ENCODE measurements around the gene SLC12A8. TPM values are rescaled to one million over a fixed set of nuclear protein-coding genes. Genes with fewer than 3 reads are reported as not detected.

The SLC12A8 gene
- polyA plus RNA-seq, 4 donors = 0.81 to 25.4 (median 4.9) TPM

- no peak overlapping the region for H3K27ac ChIP-seq (ENCODE audit: low read depth in 1 of 3, low read length in 2 of 3)
- no peaks in the 10 kb centered on the region for H3K27me3 ChIP-seq (ENCODE audit: control insufficient read depth in 3 of 3, insufficient read depth in 3 of 3, low read length in 3 of 3)
- FAIRE-seq (no peak), DNase-seq (no peak)
- H3K9me3 ChIP-seq (ENCODE audit: control insufficient read depth in 2 of 2, insufficient read depth in 1 of 2, low read depth in 1 of 2, low read length in 1 of 2) = no peaks in the 10 kb centered on the region
- peaks cover 0 to 4% (median 0%) of the 10 kb centered on the region in 3 donors for H3K36me3 ChIP-seq (ENCODE audit: control insufficient read depth in 3 of 3, insufficient read depth in 2 of 3, low read depth in 1 of 3, low read length in 3 of 3)
- no peaks in the 10 kb centered on the region for H3K4me1 ChIP-seq (ENCODE audit: control insufficient read depth in 3 of 3, insufficient read depth in 2 of 3, low read depth in 1 of 3, low read length in 2 of 3)
- 96 to 99% (median 96%) methylated on average over 7 of the region's 7 CpGs for WGBS, 3 donors
- no peak overlapping the region for H3K4me3 ChIP-seq (ENCODE audit: low read depth in 1 of 3, low read length in 3 of 3)
These were observed 142.4 kb downstream of the SLC12A8 start for GRCh38 chr3:125069968-125070745.

DNA sequence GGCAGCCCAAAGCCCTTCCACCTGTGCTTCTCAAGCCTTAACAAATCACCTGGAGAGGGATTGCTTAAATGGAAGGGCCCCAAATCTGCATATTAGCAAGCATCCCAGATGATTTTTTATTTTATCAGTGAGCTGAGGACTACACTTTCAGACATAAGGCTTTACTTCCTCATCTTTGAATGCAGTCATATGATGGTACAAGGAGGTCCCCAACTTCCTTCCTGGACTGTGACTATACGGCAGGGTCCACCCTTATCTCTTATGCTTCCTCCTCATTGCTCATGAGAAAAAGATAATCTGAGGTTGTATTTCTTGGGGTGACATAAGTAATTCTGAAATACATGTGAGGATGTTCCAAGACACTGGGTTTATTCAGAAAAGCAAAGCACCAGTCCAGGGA is 143.1 kb downstream of the SLC12A8 start:
- H3K36me3 ChIP-seq (ENCODE audit: control insufficient read depth in 3 of 3, insufficient read depth in 2 of 3, low read depth in 1 of 3, low read length in 3 of 3) = no peaks in the 10 kb centered on the region
- DNase-seq (no peak), FAIRE-seq (no peak)
- WGBS, 3 donors = 9 to 33% (median 29%) methylated on average over 1 of the region's 1 CpG
- H3K4me1 ChIP-seq (ENCODE audit: control insufficient read depth in 3 of 3, insufficient read depth in 2 of 3, low read depth in 1 of 3, low read length in 2 of 3) = no peaks in the 10 kb centered on the region
- H3K4me3 ChIP-seq (ENCODE audit: low read depth in 1 of 3, low read length in 3 of 3) = no peak overlapping the region
- no peaks in the 10 kb centered on the region for H3K9me3 ChIP-seq (ENCODE audit: control insufficient read depth in 2 of 2, insufficient read depth in 1 of 2, low read depth in 1 of 2, low read length in 1 of 2)
- H3K27ac ChIP-seq (ENCODE audit: low read depth in 1 of 3, low read length in 2 of 3) = no peak overlapping the region
- no peaks in the 10 kb centered on the region for H3K27me3 ChIP-seq (ENCODE audit: control insufficient read depth in 3 of 3, insufficient read depth in 3 of 3, low read length in 3 of 3)

DNA sequence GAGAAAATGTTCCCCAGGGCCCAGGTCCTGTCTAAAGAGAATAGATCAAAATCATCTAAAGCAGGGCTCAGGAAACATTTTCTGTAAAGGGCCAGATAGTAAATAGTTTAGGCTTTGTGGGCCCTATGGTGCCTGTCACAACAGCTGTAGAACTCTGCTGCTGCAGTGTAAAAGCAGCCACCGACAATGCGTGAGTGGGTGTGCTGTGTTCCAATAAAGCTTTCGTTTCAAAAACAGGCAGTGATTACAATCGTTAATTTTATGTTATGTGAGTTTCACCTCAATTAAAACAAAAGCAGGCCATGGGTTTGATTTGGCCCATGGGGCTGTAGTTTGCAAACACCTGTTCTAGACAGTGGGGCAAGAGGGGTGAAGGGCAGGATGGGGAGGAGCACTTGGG is 144.3 kb downstream of the SLC12A8 start:
- H3K4me1 ChIP-seq (ENCODE audit: control insufficient read depth in 3 of 3, insufficient read depth in 2 of 3, low read depth in 1 of 3, low read length in 2 of 3) = no peaks in the 10 kb centered on the region
- H3K9me3 ChIP-seq (ENCODE audit: control insufficient read depth in 2 of 2, insufficient read depth in 1 of 2, low read depth in 1 of 2, low read length in 1 of 2) = peaks cover 0 to 4% of the 10 kb centered on the region in 2 donors
- H3K27ac ChIP-seq (ENCODE audit: low read depth in 1 of 3, low read length in 2 of 3) = no peak overlapping the region
- FAIRE-seq (no peak), DNase-seq (no peak)
- H3K4me3 ChIP-seq (ENCODE audit: low read depth in 1 of 3, low read length in 3 of 3) = no peak overlapping the region
- H3K27me3 ChIP-seq (ENCODE audit: control insufficient read depth in 3 of 3, insufficient read depth in 3 of 3, low read length in 3 of 3) = peaks cover 0 to 3% (median 0%) of the 10 kb centered on the region in 3 donors
- 79 to 89% (median 79%) methylated on average over 4 of the region's 4 CpGs for WGBS, 3 donors
- H3K36me3 ChIP-seq (ENCODE audit: control insufficient read depth in 3 of 3, insufficient read depth in 2 of 3, low read depth in 1 of 3, low read length in 3 of 3) = no peaks in the 10 kb centered on the region

GRCh38 chr3:125067225-125067624 is 145.3 kb downstream of the SLC12A8 start:
- H3K27me3 ChIP-seq (ENCODE audit: control insufficient read depth in 3 of 3, insufficient read depth in 3 of 3, low read length in 3 of 3) = peaks cover 0 to 13% (median 0%) of the 10 kb centered on the region in 3 donors
- DNase-seq (no peak), FAIRE-seq (no peak)
- no peaks in the 10 kb centered on the region for H3K4me1 ChIP-seq (ENCODE audit: control insufficient read depth in 3 of 3, insufficient read depth in 2 of 3, low read depth in 1 of 3, low read length in 2 of 3)
- no peaks in the 10 kb centered on the region for H3K36me3 ChIP-seq (ENCODE audit: control insufficient read depth in 3 of 3, insufficient read depth in 2 of 3, low read depth in 1 of 3, low read length in 3 of 3)
- peaks cover 0 to 4% of the 10 kb centered on the region in 2 donors for H3K9me3 ChIP-seq (ENCODE audit: control insufficient read depth in 2 of 2, insufficient read depth in 1 of 2, low read depth in 1 of 2, low read length in 1 of 2)
- H3K27ac ChIP-seq (ENCODE audit: low read depth in 1 of 3, low read length in 2 of 3) = no peak overlapping the region
- no peak overlapping the region for H3K4me3 ChIP-seq (ENCODE audit: low read depth in 1 of 3, low read length in 3 of 3)
- 56 to 79% (median 66%) methylated on average over 3 of the region's 3 CpGs for WGBS, 3 donors

GRCh38 chr3:125062904-125063618 is 149.5 kb downstream of the SLC12A8 start:
- Histone ChIP-seq H3K4me1 (ENCODE audit: control insufficient read depth in 3 of 3, insufficient read depth in 2 of 3, low read depth in 1 of 3, low read length in 2 of 3) (no peaks in the 10 kb centered on the region), H3K27ac (ENCODE audit: low read depth in 1 of 3, low read length in 2 of 3) (peak overlapping the region in 1 of 3 donors; percentile 3), H3K9me3 (ENCODE audit: control insufficient read depth in 2 of 2, insufficient read depth in 1 of 2, low read depth in 1 of 2, low read length in 1 of 2) (peaks cover 0 to 4% of the 10 kb centered on the region in 2 donors), H3K4me3 (ENCODE audit: low read depth in 1 of 3, low read length in 3 of 3) (no peak overlapping the region), H3K27me3 (ENCODE audit: control insufficient read depth in 3 of 3, insufficient read depth in 3 of 3, low read length in 3 of 3) (peaks cover 0 to 21% (median 0%) of the 10 kb centered on the region in 3 donors), H3K36me3 (ENCODE audit: control insufficient read depth in 3 of 3, insufficient read depth in 2 of 3, low read depth in 1 of 3, low read length in 3 of 3) (no peaks in the 10 kb centered on the region)
- DNase-seq (no peak), FAIRE-seq (no peak)
- WGBS, 3 donors = 30 to 42% (median 42%) methylated on average over 7 of the region's 7 CpGs

DNA sequence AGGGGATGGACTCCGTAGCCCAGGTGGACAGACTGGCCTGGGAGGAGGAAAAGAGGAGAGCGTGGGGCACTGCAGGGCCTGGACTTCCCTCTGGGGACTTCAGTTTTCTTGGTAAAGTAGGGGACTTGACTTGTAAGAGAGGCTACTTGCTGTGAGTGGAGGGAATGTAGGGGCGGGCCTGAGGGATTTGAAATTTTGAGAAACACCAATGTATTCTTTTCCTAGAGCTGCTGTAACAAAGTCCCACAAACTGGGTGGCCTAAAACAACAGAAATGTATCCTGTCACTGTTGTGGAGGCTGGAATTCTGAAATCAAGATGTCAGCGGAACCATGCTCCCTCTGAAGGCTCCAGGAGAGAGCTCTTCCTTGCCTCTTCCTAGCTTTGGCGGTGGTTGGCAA is 150.9 kb downstream of the SLC12A8 start:
- H3K4me1 ChIP-seq (ENCODE audit: control insufficient read depth in 3 of 3, insufficient read depth in 2 of 3, low read depth in 1 of 3, low read length in 2 of 3) = peaks cover 0 to under 1% (median 0%) of the 10 kb centered on the region in 3 donors
- FAIRE-seq = no peak
- H3K36me3 ChIP-seq (ENCODE audit: control insufficient read depth in 3 of 3, insufficient read depth in 2 of 3, low read depth in 1 of 3, low read length in 3 of 3) = no peaks in the 10 kb centered on the region
- peaks cover 0 to 30% (median 0%) of the 10 kb centered on the region in 3 donors for H3K27me3 ChIP-seq (ENCODE audit: control insufficient read depth in 3 of 3, insufficient read depth in 3 of 3, low read length in 3 of 3)
- WGBS, 3 donors = 87 to 92% (median 89%) methylated on average over 5 of the region's 5 CpGs
- peak overlapping the region in 1 of 3 donors; percentile 69 for H3K27ac ChIP-seq (ENCODE audit: low read depth in 1 of 3, low read length in 2 of 3)
- DNase-seq = no peak
- H3K9me3 ChIP-seq (ENCODE audit: control insufficient read depth in 2 of 2, insufficient read depth in 1 of 2, low read depth in 1 of 2, low read length in 1 of 2) = peaks cover 0 to 4% of the 10 kb centered on the region in 2 donors
- no peak overlapping the region for H3K4me3 ChIP-seq (ENCODE audit: low read depth in 1 of 3, low read length in 3 of 3)

GRCh38 chr3:125061170-125061569 is 151.4 kb downstream of the SLC12A8 start:
- DNase-seq (no peak), FAIRE-seq (no peak)
- peaks cover 0 to 5% (median 0%) of the 10 kb centered on the region in 3 donors for H3K4me1 ChIP-seq (ENCODE audit: control insufficient read depth in 3 of 3, insufficient read depth in 2 of 3, low read depth in 1 of 3, low read length in 2 of 3)
- no peak overlapping the region for H3K4me3 ChIP-seq (ENCODE audit: low read depth in 1 of 3, low read length in 3 of 3)
- peak overlapping the region in 1 of 3 donors; percentile 69 for H3K27ac ChIP-seq (ENCODE audit: low read depth in 1 of 3, low read length in 2 of 3)
- no peaks in the 10 kb centered on the region for H3K36me3 ChIP-seq (ENCODE audit: control insufficient read depth in 3 of 3, insufficient read depth in 2 of 3, low read depth in 1 of 3, low read length in 3 of 3)
- WGBS, 3 donors = 55 to 70% (median 68%) methylated on average over 4 of the region's 4 CpGs
- peaks cover 0 to 4% of the 10 kb centered on the region in 2 donors for H3K9me3 ChIP-seq (ENCODE audit: control insufficient read depth in 2 of 2, insufficient read depth in 1 of 2, low read depth in 1 of 2, low read length in 1 of 2)
- peaks cover 0 to 35% (median 0%) of the 10 kb centered on the region in 3 donors for H3K27me3 ChIP-seq (ENCODE audit: control insufficient read depth in 3 of 3, insufficient read depth in 3 of 3, low read length in 3 of 3)

GRCh38 chr3:125059488-125060245 is 152.9 kb downstream of the SLC12A8 start:
- Histone ChIP-seq H3K36me3 (ENCODE audit: control insufficient read depth in 3 of 3, insufficient read depth in 2 of 3, low read depth in 1 of 3, low read length in 3 of 3) (no peaks in the 10 kb centered on the region), H3K27me3 (ENCODE audit: control insufficient read depth in 3 of 3, insufficient read depth in 3 of 3, low read length in 3 of 3) (peaks cover 0 to 35% (median 0%) of the 10 kb centered on the region in 3 donors), H3K4me1 (ENCODE audit: control insufficient read depth in 3 of 3, insufficient read depth in 2 of 3, low read depth in 1 of 3, low read length in 2 of 3) (peaks cover 0 to 10% (median 0%) of the 10 kb centered on the region in 3 donors), H3K9me3 (ENCODE audit: control insufficient read depth in 2 of 2, insufficient read depth in 1 of 2, low read depth in 1 of 2, low read length in 1 of 2) (peaks cover 0 to 4% of the 10 kb centered on the region in 2 donors), H3K4me3 (ENCODE audit: low read depth in 1 of 3, low read length in 3 of 3) (no peak overlapping the region), H3K27ac (ENCODE audit: low read depth in 1 of 3, low read length in 2 of 3) (no peak overlapping the region)
- 48 to 67% (median 52%) methylated on average over 7 of the region's 7 CpGs for WGBS, 3 donors
- FAIRE-seq (no peak), DNase-seq (peak; percentile 40 to 58)
